GM19395 (cell line): ENCODE results near the gene CCDC51.
"Not testable (repeated sequence)": the region's sequence is repeated elsewhere in the genome, so short reads cannot be mapped to it uniquely, and the experiment has no call there.

Experiments used
- ATAC-seq: cut with Tn5 transposase; IDR thresholded peaks from one replicate; pipeline ENCODE4 v1.9.1; 2021; ENCODE audit warnings: mild to moderate bottlenecking, moderate library complexity; ENCODE audit not compliant: unreplicated experiment

CCDC51 gene

GRCh38 chr3:48407542-48408099 is 32.3 kb downstream of the CCDC51 start:
- no peak for ATAC-seq

- ATAC-seq = no peak
Observed at GRCh38 chr3:48406443-48407431, 33.2 kb downstream of the CCDC51 start.

GRCh38 chr3:48405971-48406370 is 33.9 kb downstream of the CCDC51 start:
- no peak for ATAC-seq

GRCh38 chr3:48405343-48405881 is 34.5 kb downstream of the CCDC51 start:
- no peak for ATAC-seq

- ATAC-seq = no peak
Observed at GRCh38 chr3:48404440-48405342, 35.2 kb downstream of the CCDC51 start.

- ATAC-seq = no peak
Observed at GRCh38 chr3:48403533-48404439, 36.1 kb downstream of the CCDC51 start.

- ATAC-seq = no peak
Observed at GRCh38 chr3:48402907-48403306, 37.0 kb downstream of the CCDC51 start.

GRCh38 chr3:48402281-48402732 is 37.6 kb downstream of the CCDC51 start:
- ATAC-seq = no peak

GRCh38 chr3:48401434-48401901 is 38.5 kb downstream of the CCDC51 start:
- ATAC-seq = not testable (repeated sequence)

GRCh38 chr3:48400824-48401433 is 39.0 kb downstream of the CCDC51 start:
- ATAC-seq = no peak

GRCh38 chr3:48399387-48400172 is 40.3 kb downstream of the CCDC51 start:
- ATAC-seq = no peak

- no peak for ATAC-seq
Observed at GRCh38 chr3:48398701-48399386, 41.1 kb downstream of the CCDC51 start.

GRCh38 chr3:48397767-48398681 is 41.9 kb downstream of the CCDC51 start:
- ATAC-seq = no peak

- ATAC-seq = no peak
Observed at GRCh38 chr3:48395714-48396113, 44.2 kb downstream of the CCDC51 start.

- no peak for ATAC-seq
Observed at GRCh38 chr3:48394391-48394790, 45.5 kb downstream of the CCDC51 start.

GRCh38 chr3:48388966-48389365 is 51.0 kb downstream of the CCDC51 start:
- no peak for ATAC-seq

GRCh38 chr3:48387634-48388033 is 52.3 kb downstream of the CCDC51 start:
- ATAC-seq = no peak
